Activated naive CD4-positive, alpha-beta T cell treated with Interleukin-2 at 50 U/mL for 16 hours (primary cell): Measurements from ENCODE around the gene DTX4.

Experiments
- DNase-seq: peaks from one replicate; pipeline ENCODE4 v3.0.0-alpha.2; 2020

DTX4 gene

GRCh38 chr11:59221441-59221840 lies 49.5 kb downstream of the DTX4 start:
- DNase-seq = no peak

GRCh38 chr11:59222464-59223060 lies 50.6 kb downstream of the DTX4 start:
- DNase-seq = no peak

GRCh38 chr11:59223177-59223576 lies 51.2 kb downstream of the DTX4 start:
- no peak for DNase-seq

GRCh38 chr11:59223611-59224010 lies 51.7 kb downstream of the DTX4 start:
- no peak for DNase-seq

GRCh38 chr11:59224351-59224928 lies 52.5 kb downstream of the DTX4 start:
- DNase-seq = no peak

- DNase-seq = no peak
Observed at GRCh38 chr11:59225017-59225416, 53.1 kb downstream of the DTX4 start.

- DNase-seq = no peak
Observed at GRCh38 chr11:59226396-59226795, 54.5 kb downstream of the DTX4 start.

GRCh38 chr11:59240322-59240721 lies 68.4 kb downstream of the DTX4 start:
- no peak for DNase-seq

GRCh38 chr11:59243633-59244032 lies 71.7 kb downstream of the DTX4 start:
- DNase-seq = no peak

- DNase-seq = no peak
Observed at GRCh38 chr11:59247531-59248227, 75.7 kb downstream of the DTX4 start.

- DNase-seq = no peak
Observed at GRCh38 chr11:59249535-59249934, 77.6 kb downstream of the DTX4 start.

GRCh38 chr11:59253001-59253400 lies 81.1 kb downstream of the DTX4 start:
- no peak for DNase-seq

GRCh38 chr11:59254286-59254685 lies 82.4 kb downstream of the DTX4 start:
- DNase-seq = no peak

- no peak for DNase-seq
Observed at GRCh38 chr11:59255281-59255680, 83.3 kb downstream of the DTX4 start.
